Activated CD8-positive, alpha-beta memory T cell treated with anti-CD3 and anti-CD28 coated beads for 48 hours (primary cell): ENCODE results near the gene LRP1B.

ENCODE experiments used
- DNase-seq, 3 experiments: peaks; one replicate each; pipeline ENCODE4 v3.0.0-alpha.2; 2020; ENCODE audit warnings: low read depth in 2 of 3, low spot score in 2 of 3

LRP1B gene

GRCh38 chr2:141778315-141778835, 352.4 kb downstream of the LRP1B start:
- no peak for DNase-seq

- DNase-seq = no peak
These were observed 360.3 kb downstream of the LRP1B start for GRCh38 chr2:141770530-141770929.

GRCh38 chr2:141767691-141768090, 363.1 kb downstream of the LRP1B start:
- no peak for DNase-seq

GRCh38 chr2:141767051-141767450, 363.8 kb downstream of the LRP1B start:
- no peak for DNase-seq

GRCh38 chr2:141766225-141766624, 364.6 kb downstream of the LRP1B start:
- no peak for DNase-seq

GRCh38 chr2:141748616-141749015, 382.2 kb downstream of the LRP1B start:
- DNase-seq = no peak

GRCh38 chr2:141741652-141742051, 389.2 kb downstream of the LRP1B start:
- DNase-seq = no peak

- DNase-seq = no peak
These were observed 393.1 kb downstream of the LRP1B start for GRCh38 chr2:141737492-141738255.

GRCh38 chr2:141736466-141736865, 394.4 kb downstream of the LRP1B start:
- no peak for DNase-seq

- DNase-seq = no peak
These were observed 401.9 kb downstream of the LRP1B start for GRCh38 chr2:141728886-141729285.

- DNase-seq = no peak
These were observed 402.7 kb downstream of the LRP1B start for GRCh38 chr2:141728142-141728541.

GRCh38 chr2:141724426-141724825, 406.4 kb downstream of the LRP1B start:
- no peak for DNase-seq

- no peak for DNase-seq
These were observed 407.0 kb downstream of the LRP1B start for GRCh38 chr2:141723814-141724213.

GRCh38 chr2:141720476-141720875, 410.3 kb downstream of the LRP1B start:
- DNase-seq = no peak

- no peak for DNase-seq
These were observed 416.3 kb downstream of the LRP1B start for GRCh38 chr2:141714496-141714895.

GRCh38 chr2:141711627-141712026, 419.2 kb downstream of the LRP1B start:
- DNase-seq = no peak

- no peak for DNase-seq
These were observed 420.1 kb downstream of the LRP1B start for GRCh38 chr2:141710589-141711239.

- DNase-seq = no peak
These were observed 421.1 kb downstream of the LRP1B start for GRCh38 chr2:141709756-141710155.

- DNase-seq = no peak
These were observed 423.3 kb downstream of the LRP1B start for GRCh38 chr2:141707486-141707885.

GRCh38 chr2:141704541-141704940, 426.3 kb downstream of the LRP1B start:
- DNase-seq = no peak

- DNase-seq = no peak
These were observed 427.3 kb downstream of the LRP1B start for GRCh38 chr2:141703501-141703900.

GRCh38 chr2:141701618-141702017, 429.2 kb downstream of the LRP1B start:
- no peak for DNase-seq

GRCh38 chr2:141699573-141699972, 431.2 kb downstream of the LRP1B start:
- DNase-seq = no peak
